ENCODE measurements around the gene ZNF652. TPM values are rescaled to one million over a fixed set of nuclear protein-coding genes. Genes with fewer than 3 reads are reported as not detected.

Gene ZNF652
- total RNA-seq, 1 donor from 2014 or later = 52.7 TPM

GRCh38 chr17:49404906-49405305, 42.9 kb upstream of the ZNF652 start:
- Mint-ChIP-seq H3K4me3 (ENCODE audit: low read depth) (no peak overlapping the region), H3K27me3 (no peaks in the 10 kb centered on the region), H3K4me1 (ENCODE audit: low read depth) (peaks cover 5% of the 10 kb centered on the region), H3K36me3 (ENCODE audit: insufficient read depth) (peaks cover 33% of the 10 kb centered on the region), H3K9me3 (ENCODE audit: low read depth) (no peaks in the 10 kb centered on the region), H3K27ac (no peak overlapping the region)
- DNase-seq (ENCODE audit: low spot score, unreplicated experiment) = no peak
- TF ChIP-seq CTCF (IDR thresholded peaks at IDR 0.05; ENCODE audit: unreplicated experiment) = no peak

- Mint-ChIP-seq H3K4me1 (ENCODE audit: low read depth) (peaks cover 5% of the 10 kb centered on the region), H3K27me3 (no peaks in the 10 kb centered on the region), H3K27ac (no peak overlapping the region), H3K9me3 (ENCODE audit: low read depth) (no peaks in the 10 kb centered on the region), H3K36me3 (ENCODE audit: insufficient read depth) (peaks cover 33% of the 10 kb centered on the region), H3K4me3 (ENCODE audit: low read depth) (no peak overlapping the region)
- no peak for TF ChIP-seq CTCF (IDR thresholded peaks at IDR 0.05; ENCODE audit: unreplicated experiment)
- DNase-seq (ENCODE audit: low spot score, unreplicated experiment) = no peak
Observed at GRCh38 chr17:49404361-49404760, 42.3 kb upstream of the ZNF652 start.

- Mint-ChIP-seq H3K4me1 (ENCODE audit: low read depth) (peaks cover 5% of the 10 kb centered on the region), H3K27me3 (no peaks in the 10 kb centered on the region), H3K27ac (no peak overlapping the region), H3K9me3 (ENCODE audit: low read depth) (no peaks in the 10 kb centered on the region), H3K4me3 (ENCODE audit: low read depth) (no peak overlapping the region), H3K36me3 (ENCODE audit: insufficient read depth) (peaks cover 28% of the 10 kb centered on the region)
- DNase-seq (ENCODE audit: low spot score, unreplicated experiment) = no peak
- TF ChIP-seq CTCF (IDR thresholded peaks at IDR 0.05; ENCODE audit: unreplicated experiment) = no peak
Observed at GRCh38 chr17:49403514-49404289, 41.7 kb upstream of the ZNF652 start.

GRCh38 chr17:49402706-49403105, 40.7 kb upstream of the ZNF652 start:
- H3K36me3 Mint-ChIP-seq (ENCODE audit: insufficient read depth) = peaks cover 21% of the 10 kb centered on the region
- H3K4me3 Mint-ChIP-seq (ENCODE audit: low read depth) = no peak overlapping the region
- TF ChIP-seq CTCF (IDR thresholded peaks at IDR 0.05; ENCODE audit: unreplicated experiment) = no peak
- H3K27ac Mint-ChIP-seq = no peak overlapping the region
- no peak for DNase-seq (ENCODE audit: low spot score, unreplicated experiment)
- H3K4me1 Mint-ChIP-seq (ENCODE audit: low read depth) = no peaks in the 10 kb centered on the region
- no peaks in the 10 kb centered on the region for H3K9me3 Mint-ChIP-seq (ENCODE audit: low read depth)
- H3K27me3 Mint-ChIP-seq = no peaks in the 10 kb centered on the region

- H3K4me3 Mint-ChIP-seq (ENCODE audit: low read depth) = no peak overlapping the region
- no peaks in the 10 kb centered on the region for H3K4me1 Mint-ChIP-seq (ENCODE audit: low read depth)
- H3K9me3 Mint-ChIP-seq (ENCODE audit: low read depth) = no peaks in the 10 kb centered on the region
- H3K36me3 Mint-ChIP-seq (ENCODE audit: insufficient read depth) = peaks cover 19% of the 10 kb centered on the region
- no peak overlapping the region for H3K27ac Mint-ChIP-seq
- H3K27me3 Mint-ChIP-seq = no peaks in the 10 kb centered on the region
- TF ChIP-seq CTCF (IDR thresholded peaks at IDR 0.05; ENCODE audit: unreplicated experiment) = no peak
- DNase-seq (ENCODE audit: low spot score, unreplicated experiment) = no peak
Observed at GRCh38 chr17:49401971-49402611, 40.0 kb upstream of the ZNF652 start.
